IPS-18a (cell line): ENCODE results near the gene ANKRD28.

Source experiments
- H3K27ac ChIP-seq: one replicate; pipeline ENCODE4 v1.5.1; 2013; ENCODE audit warnings: low read length
- H3K27me3 ChIP-seq: one replicate; pipeline ENCODE4 v1.6.1; 2013; ENCODE audit warnings: mild to moderate bottlenecking, low read length; ENCODE audit not compliant: control insufficient read depth, insufficient read depth
- H3K36me3 ChIP-seq: one replicate; pipeline ENCODE4 v1.6.1; 2013; ENCODE audit warnings: low read depth, low read length; ENCODE audit not compliant: control insufficient read depth
- H3K4me1 ChIP-seq: one replicate; pipeline ENCODE4 v1.6.1; 2013; ENCODE audit warnings: low read depth, low read length; ENCODE audit not compliant: control insufficient read depth
- H3K4me3 ChIP-seq: one replicate; pipeline ENCODE4 v1.5.1; 2013; ENCODE audit warnings: low read length
- H3K9ac ChIP-seq: one replicate; pipeline ENCODE4 v1.6.1; 2013; ENCODE audit warnings: mild to moderate bottlenecking, low read length, moderate library complexity
- H3K9me3 ChIP-seq: one replicate; pipeline ENCODE4 v1.6.1; 2013; ENCODE audit warnings: low read depth, low read length; ENCODE audit not compliant: control insufficient read depth

Gene ANKRD28

GRCh38 chr3:15638193-15638890, 159.4 kb downstream of the ANKRD28 start:
- H3K36me3 ChIP-seq = no peaks in the 10 kb centered on the region
- H3K27me3 ChIP-seq = no peaks in the 10 kb centered on the region
- no peaks in the 10 kb centered on the region for H3K9me3 ChIP-seq
- no peak overlapping the region for H3K27ac ChIP-seq
- no peak overlapping the region for H3K9ac ChIP-seq
- no peak overlapping the region for H3K4me3 ChIP-seq
- H3K4me1 ChIP-seq = peaks cover 29% of the 10 kb centered on the region

- Histone ChIP-seq H3K27me3 (no peaks in the 10 kb centered on the region), H3K9ac (no peak overlapping the region), H3K27ac (no peak overlapping the region), H3K4me1 (peaks cover 36% of the 10 kb centered on the region), H3K9me3 (no peaks in the 10 kb centered on the region), H3K36me3 (no peaks in the 10 kb centered on the region), H3K4me3 (no peak overlapping the region)
Measured at GRCh38 chr3:15637131-15637951, 160.4 kb downstream of the ANKRD28 start.

GRCh38 chr3:15636028-15636709, 161.6 kb downstream of the ANKRD28 start:
- Histone ChIP-seq H3K36me3 (no peaks in the 10 kb centered on the region), H3K4me1 (peaks cover 47% of the 10 kb centered on the region), H3K27me3 (no peaks in the 10 kb centered on the region), H3K4me3 (no peak overlapping the region), H3K9me3 (no peaks in the 10 kb centered on the region), H3K9ac (no peak overlapping the region), H3K27ac (no peak overlapping the region)

- H3K4me1 ChIP-seq = peaks cover 56% of the 10 kb centered on the region
Measured at GRCh38 chr3:15635121-15635661, 162.6 kb downstream of the ANKRD28 start.

GRCh38 chr3:15634671-15635070, 163.1 kb downstream of the ANKRD28 start:
- no peaks in the 10 kb centered on the region for H3K36me3 ChIP-seq
- H3K4me1 ChIP-seq = peaks cover 56% of the 10 kb centered on the region
- no peak overlapping the region for H3K4me3 ChIP-seq
- H3K9ac ChIP-seq = no peak overlapping the region
- no peaks in the 10 kb centered on the region for H3K9me3 ChIP-seq
- no peaks in the 10 kb centered on the region for H3K27me3 ChIP-seq
- H3K27ac ChIP-seq = no peak overlapping the region

More at GRCh38 chr3:15635121-15635661, 162.6 kb downstream of the ANKRD28 start:
- H3K9ac ChIP-seq = no peak overlapping the region
- no peak overlapping the region for H3K4me3 ChIP-seq
- no peaks in the 10 kb centered on the region for H3K27me3 ChIP-seq
- H3K27ac ChIP-seq = no peak overlapping the region
- no peaks in the 10 kb centered on the region for H3K9me3 ChIP-seq
- no peaks in the 10 kb centered on the region for H3K36me3 ChIP-seq

- H3K9ac ChIP-seq = no peak overlapping the region
- no peak overlapping the region for H3K27ac ChIP-seq
- no peaks in the 10 kb centered on the region for H3K9me3 ChIP-seq
- no peaks in the 10 kb centered on the region for H3K27me3 ChIP-seq
- no peaks in the 10 kb centered on the region for H3K36me3 ChIP-seq
- H3K4me1 ChIP-seq = peaks cover 56% of the 10 kb centered on the region
- H3K4me3 ChIP-seq = peak overlapping the region; percentile 30
Measured at GRCh38 chr3:15633766-15634598, 163.8 kb downstream of the ANKRD28 start.

GRCh38 chr3:15633159-15633558, 164.6 kb downstream of the ANKRD28 start:
- peaks cover 56% of the 10 kb centered on the region for H3K4me1 ChIP-seq
- no peak overlapping the region for H3K9ac ChIP-seq
- no peaks in the 10 kb centered on the region for H3K36me3 ChIP-seq

GRCh38 chr3:15632212-15632580, 165.6 kb downstream of the ANKRD28 start:
- Histone ChIP-seq H3K4me3 (no peak overlapping the region), H3K27me3 (no peaks in the 10 kb centered on the region), H3K9ac (no peak overlapping the region), H3K4me1 (peaks cover 56% of the 10 kb centered on the region), H3K27ac (no peak overlapping the region), H3K9me3 (no peaks in the 10 kb centered on the region), H3K36me3 (no peaks in the 10 kb centered on the region)

More at GRCh38 chr3:15633159-15633558, 164.6 kb downstream of the ANKRD28 start:
- H3K9me3 ChIP-seq = no peaks in the 10 kb centered on the region
- no peak overlapping the region for H3K27ac ChIP-seq
- no peaks in the 10 kb centered on the region for H3K27me3 ChIP-seq
- peak overlapping the region; percentile 30 for H3K4me3 ChIP-seq

GRCh38 chr3:15631426-15632211, 166.2 kb downstream of the ANKRD28 start:
- Histone ChIP-seq H3K4me3 (no peak overlapping the region), H3K9me3 (no peaks in the 10 kb centered on the region), H3K9ac (no peak overlapping the region), H3K4me1 (peaks cover 56% of the 10 kb centered on the region), H3K27ac (no peak overlapping the region), H3K27me3 (no peaks in the 10 kb centered on the region), H3K36me3 (no peaks in the 10 kb centered on the region)

GRCh38 chr3:15630646-15631350, 167.0 kb downstream of the ANKRD28 start:
- no peak overlapping the region for H3K27ac ChIP-seq
- H3K4me3 ChIP-seq = no peak overlapping the region
- no peaks in the 10 kb centered on the region for H3K9me3 ChIP-seq
- H3K27me3 ChIP-seq = no peaks in the 10 kb centered on the region
- no peaks in the 10 kb centered on the region for H3K36me3 ChIP-seq
- H3K9ac ChIP-seq = no peak overlapping the region
- peaks cover 50% of the 10 kb centered on the region for H3K4me1 ChIP-seq
